ENCODE data around the gene FKBP10. TPM values are rescaled to one million over a fixed set of nuclear protein-coding genes. Genes with fewer than 3 reads are reported as not detected.

The FKBP10 gene
- total RNA-seq, 1 experiment from 2014 or later = 112 TPM

DNA sequence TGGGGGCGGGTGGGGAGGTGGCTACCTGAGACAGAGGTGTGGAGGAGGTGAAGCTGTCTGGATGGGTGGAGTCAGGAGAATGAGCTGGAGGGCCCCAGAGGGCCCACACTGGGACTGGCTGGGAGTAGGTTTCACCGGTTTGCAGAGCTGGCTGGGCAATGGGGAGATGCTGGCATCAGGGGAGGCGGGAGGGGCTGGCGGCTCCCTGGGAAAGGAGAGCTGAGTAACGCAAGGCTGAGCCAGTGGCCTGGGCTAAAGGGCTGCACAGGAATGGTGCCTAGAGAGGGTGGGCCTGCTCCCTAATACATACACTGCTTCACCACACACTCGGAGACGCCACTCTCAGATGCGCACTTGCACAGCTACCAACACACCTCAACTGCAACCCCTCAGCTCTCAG, 13.4 kb upstream of the FKBP10 start:
- Histone ChIP-seq H3K36me3 (ENCODE audit: control insufficient read depth, insufficient read depth, low read length) (0 out of 2 replicates have a peak, but pooled peaks cover 2% of the 10 kb centered on the region), H3K4me3 (ENCODE audit: low read depth, low read length) (no peak overlapping the region), H3K27me3 (replicated peaks; ENCODE audit: control insufficient read depth, insufficient read depth, low read length) (no peaks in the 10 kb centered on the region), H3K9me3 (no peaks in the 10 kb centered on the region), H3K4me1 (peaks cover 53% of the 10 kb centered on the region)
- Mint-ChIP-seq H3K27me3 (ENCODE audit: insufficient read depth, unreplicated experiment) (no peaks in the 10 kb centered on the region), H3K9me3 (ENCODE audit: unreplicated experiment) (no peaks in the 10 kb centered on the region), H3K36me3 (ENCODE audit: insufficient read depth, unreplicated experiment) (peaks cover 58% of the 10 kb centered on the region), H3K4me1 (ENCODE audit: low read depth, unreplicated experiment) (peaks cover 55% of the 10 kb centered on the region), H3K4me3 (ENCODE audit: unreplicated experiment) (peak overlapping the region; percentile 3), H3K27ac (ENCODE audit: unreplicated experiment) (peak overlapping the region; percentile 99)
- no TSS peak for BruUV-seq (replicated peaks)
- ChIA-PET CTCF (interaction anchor here (5.4 kb wide), 1 partner anchor 14 kb away, joined by 169 read pairs; the partner anchor contains the start of gene JUP), POLR2A (interaction anchor here (4.2 kb wide), 1 partner anchor 14 kb away, joined by 243 read pairs; the partner anchor contains the start of gene JUP)
- TF ChIP-seq, protein P1, sequence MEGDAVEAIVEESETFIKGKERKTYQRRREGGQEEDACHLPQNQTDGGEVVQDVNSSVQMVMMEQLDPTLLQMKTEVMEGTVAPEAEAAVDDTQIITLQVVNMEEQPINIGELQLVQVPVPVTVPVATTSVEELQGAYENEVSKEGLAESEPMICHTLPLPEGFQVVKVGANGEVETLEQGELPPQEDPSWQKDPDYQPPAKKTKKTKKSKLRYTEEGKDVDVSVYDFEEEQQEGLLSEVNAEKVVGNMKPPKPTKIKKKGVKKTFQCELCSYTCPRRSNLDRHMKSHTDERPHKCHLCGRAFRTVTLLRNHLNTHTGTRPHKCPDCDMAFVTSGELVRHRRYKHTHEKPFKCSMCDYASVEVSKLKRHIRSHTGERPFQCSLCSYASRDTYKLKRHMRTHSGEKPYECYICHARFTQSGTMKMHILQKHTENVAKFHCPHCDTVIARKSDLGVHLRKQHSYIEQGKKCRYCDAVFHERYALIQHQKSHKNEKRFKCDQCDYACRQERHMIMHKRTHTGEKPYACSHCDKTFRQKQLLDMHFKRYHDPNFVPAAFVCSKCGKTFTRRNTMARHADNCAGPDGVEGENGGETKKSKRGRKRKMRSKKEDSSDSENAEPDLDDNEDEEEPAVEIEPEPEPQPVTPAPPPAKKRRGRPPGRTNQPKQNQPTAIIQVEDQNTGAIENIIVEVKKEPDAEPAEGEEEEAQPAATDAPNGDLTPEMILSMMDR (IDR thresholded peaks at IDR 0.05; ENCODE audit: insufficient read depth in 1 of 2, low read depth in 1 of 2, low read length in 1 of 2, severe bottlenecking in 1 of 2, unreplicated experiment in 1 of 2) = no peak
- intact Hi-C loops (cut with micrococcal nuclease; ENCODE audit: unreplicated experiment) = no loop called here
- DNase-seq = no peak

DNA sequence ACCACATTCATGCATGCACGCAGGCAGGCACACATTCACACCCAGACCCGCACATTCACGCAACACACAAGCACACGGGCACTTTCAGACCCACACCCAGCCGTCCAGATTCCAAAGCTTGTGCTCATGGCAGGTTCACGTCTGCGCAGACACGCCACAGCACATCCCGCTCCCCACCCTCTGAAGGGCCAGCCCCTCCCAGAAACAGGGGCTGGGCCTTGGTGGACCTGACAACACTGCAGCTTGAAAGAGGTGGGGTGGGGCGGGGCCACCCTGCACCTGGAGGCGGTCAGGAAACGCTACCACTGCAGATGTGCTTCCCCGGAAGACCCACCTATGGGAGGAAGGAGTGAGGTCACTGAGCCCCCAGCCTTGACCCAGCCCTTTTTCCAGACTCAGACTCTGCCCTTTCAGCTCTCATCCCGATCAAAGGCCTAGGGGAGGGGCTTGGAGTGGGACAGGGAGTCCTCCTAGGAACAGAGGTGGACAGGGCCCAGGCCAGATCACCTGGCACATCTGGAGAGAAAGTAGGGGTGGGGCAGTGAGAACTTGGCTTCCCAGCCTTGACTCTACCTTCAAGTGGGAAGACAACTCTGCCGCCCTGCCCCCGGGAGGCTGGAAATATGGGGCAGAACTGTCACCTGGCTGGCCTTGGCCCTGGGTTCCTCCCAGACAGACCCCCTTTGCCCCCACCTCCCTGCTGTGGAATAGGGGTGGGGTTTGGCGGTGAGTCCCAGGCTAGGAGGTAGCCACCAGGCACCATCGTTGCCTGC, 12.0 kb upstream of the FKBP10 start:
- POLR2A ChIA-PET = interaction anchor here (0.5 to 4.2 kb wide), 24 partner anchors 8 to 1567 kb away, joined by 3 to 243 read pairs (median 6); partner anchors contain the start of genes HAP1, JUP and ODAD4
- Mint-ChIP-seq H3K27ac (ENCODE audit: unreplicated experiment) (peak overlapping the region; percentile 99), H3K4me1 (ENCODE audit: low read depth, unreplicated experiment) (peaks cover 44% of the 10 kb centered on the region), H3K9me3 (ENCODE audit: unreplicated experiment) (no peaks in the 10 kb centered on the region), H3K27me3 (ENCODE audit: insufficient read depth, unreplicated experiment) (no peaks in the 10 kb centered on the region), H3K36me3 (ENCODE audit: insufficient read depth, unreplicated experiment) (peaks cover 57% of the 10 kb centered on the region), H3K4me3 (ENCODE audit: unreplicated experiment) (peak overlapping the region; percentile 83)
- Histone ChIP-seq H3K27me3 (replicated peaks; ENCODE audit: control insufficient read depth, insufficient read depth, low read length) (no peaks in the 10 kb centered on the region), H3K9me3 (no peaks in the 10 kb centered on the region), H3K4me3 (ENCODE audit: low read depth, low read length) (peak overlapping the region; percentile 26), H3K36me3 (ENCODE audit: control insufficient read depth, insufficient read depth, low read length) (0 out of 2 replicates have a peak, but pooled peaks cover 2% of the 10 kb centered on the region), H3K4me1 (peaks cover 39% of the 10 kb centered on the region)
- intact Hi-C loops (cut with micrococcal nuclease; ENCODE audit: unreplicated experiment) = loop anchor here (1.0 kb wide), 4 partner anchors 7 to 62 kb away; partner anchors contain the start of gene JUP
- TF ChIP-seq, protein P1 (IDR thresholded peaks at IDR 0.05; ENCODE audit: insufficient read depth in 1 of 2, low read depth in 1 of 2, low read length in 1 of 2, severe bottlenecking in 1 of 2, unreplicated experiment in 1 of 2) = no peak
- CTCF ChIA-PET = interaction anchor here (0.5 to 5.4 kb wide), 21 partner anchors 8 to 159 kb away, joined by 3 to 169 read pairs (median 5); partner anchors contain the start of genes EIF1, FKBP10, JUP and ODAD4
- no TSS peak for BruUV-seq (replicated peaks)
- DNase-seq = peak; percentile 96 to 99
